Left forelimb (tissue), 1 donor: ENCODE data around the gene LRRC14B.
"Not testable (repeated sequence)": the region's sequence is repeated elsewhere in the genome, so short reads cannot be mapped to it uniquely, and the experiment has no call there.

Experiments used
- DNase-seq: peaks from one replicate; pipeline ENCODE4 v3.0.0-alpha.2; 2018; ENCODE audit warnings: low spot score

Gene LRRC14B

GRCh38 chr5:207599-207998 is 16.3 kb downstream of the LRRC14B start:
- DNase-seq, result peak; percentile 36

GRCh38 chr5:208449-209114 is 17.3 kb downstream of the LRRC14B start:
- no peak for DNase-seq

- no peak for DNase-seq
These were observed 22.6 kb downstream of the LRRC14B start for GRCh38 chr5:213803-214395.

- DNase-seq, result not testable (repeated sequence)
These were observed 24.0 kb downstream of the LRRC14B start for GRCh38 chr5:215256-215655.

- DNase-seq, result not testable (repeated sequence)
These were observed 24.8 kb downstream of the LRRC14B start for GRCh38 chr5:216076-216475.

- peak; percentile 99 for DNase-seq
These were observed 26.5 kb downstream of the LRRC14B start, which contains the start of the genes CCDC127 and SDHA for GRCh38 chr5:217494-218456. Gene CCDC127 (minus strand): TSS chr5:218153. CDS start chr5:216849, 1,304 bp downstream. Gene SDHA (plus strand): TSS chr5:218320. CDS start chr5:218356, 36 bp downstream.

GRCh38 chr5:218457-219291 is 27.4 kb downstream of the LRRC14B start:
- no peak for DNase-seq

- DNase-seq, result no peak
These were observed 28.2 kb downstream of the LRRC14B start for GRCh38 chr5:219460-219863.

- DNase-seq, result no peak
These were observed 28.7 kb downstream of the LRRC14B start for GRCh38 chr5:219991-220390.

GRCh38 chr5:222951-223715 is 31.8 kb downstream of the LRRC14B start:
- not testable (repeated sequence) for DNase-seq

- DNase-seq, result no peak
These were observed 32.5 kb downstream of the LRRC14B start for GRCh38 chr5:223791-224190.

GRCh38 chr5:225334-225733 is 34.0 kb downstream of the LRRC14B start:
- no peak for DNase-seq

GRCh38 chr5:227375-227774 is 36.1 kb downstream of the LRRC14B start:
- DNase-seq, result not testable (repeated sequence)

- DNase-seq, result no peak
These were observed 37.6 kb downstream of the LRRC14B start for GRCh38 chr5:228886-229285.

- peak; percentile 34 for DNase-seq
These were observed 39.4 kb downstream of the LRRC14B start for GRCh38 chr5:230711-231110.

- peak; percentile 57 for DNase-seq
These were observed 40.4 kb downstream of the LRRC14B start for GRCh38 chr5:231661-232060.

GRCh38 chr5:233426-233825 is 42.1 kb downstream of the LRRC14B start:
- DNase-seq, result peak; percentile 36

GRCh38 chr5:234450-234849 is 43.2 kb downstream of the LRRC14B start:
- DNase-seq, result peak; percentile 26

- DNase-seq, result not testable (repeated sequence)
These were observed 44.2 kb downstream of the LRRC14B start for GRCh38 chr5:235527-235926.

GRCh38 chr5:237931-238330 is 46.6 kb downstream of the LRRC14B start:
- DNase-seq, result not testable (repeated sequence)

- DNase-seq, result peak; percentile 9
These were observed 49.3 kb downstream of the LRRC14B start for GRCh38 chr5:240550-240949.
